AG10803 (cell line): Measurements from ENCODE around the gene BCL6.

Experiments
- DNase-seq: peaks from one replicate; pipeline ENCODE4 v3.0.0; 2010; ENCODE audit warnings: low read depth
- H3K4me3 ChIP-seq: 2 replicates; pipeline ENCODE4 v1.5.1; 2011; ENCODE audit warnings: mild to moderate bottlenecking, low read length, control low read depth
- TF ChIP-seq, protein P1 (sequence below): conservative IDR thresholded peaks from 2 replicates; pipeline ENCODE4 v1.5.1; 2011; ENCODE audit warnings: mild to moderate bottlenecking, low read length, control low read depth, inconsistent platforms

The BCL6 gene

DNA sequence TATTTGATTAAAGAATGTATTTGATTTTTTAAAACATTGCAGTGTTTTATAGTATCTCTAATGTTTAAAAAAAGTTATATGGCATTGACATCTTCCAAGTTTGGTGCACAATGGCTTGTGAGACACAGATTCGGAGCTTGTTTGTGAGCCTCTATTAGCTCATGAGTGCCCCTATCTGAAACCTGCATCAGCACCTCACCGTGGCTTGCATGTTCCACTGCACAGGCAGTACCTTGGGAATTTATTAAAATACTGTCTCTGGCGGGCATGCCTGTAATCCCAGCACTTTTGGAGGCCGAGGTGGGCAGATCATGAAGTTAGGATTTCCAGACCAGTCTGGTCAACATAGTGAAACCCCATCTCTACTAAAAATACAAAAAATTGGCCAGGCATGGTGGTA, 36.1 kb downstream of the BCL6 start:
- H3K4me3 ChIP-seq, result no peak overlapping the region
- TF ChIP-seq, protein P1, sequence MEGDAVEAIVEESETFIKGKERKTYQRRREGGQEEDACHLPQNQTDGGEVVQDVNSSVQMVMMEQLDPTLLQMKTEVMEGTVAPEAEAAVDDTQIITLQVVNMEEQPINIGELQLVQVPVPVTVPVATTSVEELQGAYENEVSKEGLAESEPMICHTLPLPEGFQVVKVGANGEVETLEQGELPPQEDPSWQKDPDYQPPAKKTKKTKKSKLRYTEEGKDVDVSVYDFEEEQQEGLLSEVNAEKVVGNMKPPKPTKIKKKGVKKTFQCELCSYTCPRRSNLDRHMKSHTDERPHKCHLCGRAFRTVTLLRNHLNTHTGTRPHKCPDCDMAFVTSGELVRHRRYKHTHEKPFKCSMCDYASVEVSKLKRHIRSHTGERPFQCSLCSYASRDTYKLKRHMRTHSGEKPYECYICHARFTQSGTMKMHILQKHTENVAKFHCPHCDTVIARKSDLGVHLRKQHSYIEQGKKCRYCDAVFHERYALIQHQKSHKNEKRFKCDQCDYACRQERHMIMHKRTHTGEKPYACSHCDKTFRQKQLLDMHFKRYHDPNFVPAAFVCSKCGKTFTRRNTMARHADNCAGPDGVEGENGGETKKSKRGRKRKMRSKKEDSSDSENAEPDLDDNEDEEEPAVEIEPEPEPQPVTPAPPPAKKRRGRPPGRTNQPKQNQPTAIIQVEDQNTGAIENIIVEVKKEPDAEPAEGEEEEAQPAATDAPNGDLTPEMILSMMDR, result no peak
- no peak for DNase-seq

DNA sequence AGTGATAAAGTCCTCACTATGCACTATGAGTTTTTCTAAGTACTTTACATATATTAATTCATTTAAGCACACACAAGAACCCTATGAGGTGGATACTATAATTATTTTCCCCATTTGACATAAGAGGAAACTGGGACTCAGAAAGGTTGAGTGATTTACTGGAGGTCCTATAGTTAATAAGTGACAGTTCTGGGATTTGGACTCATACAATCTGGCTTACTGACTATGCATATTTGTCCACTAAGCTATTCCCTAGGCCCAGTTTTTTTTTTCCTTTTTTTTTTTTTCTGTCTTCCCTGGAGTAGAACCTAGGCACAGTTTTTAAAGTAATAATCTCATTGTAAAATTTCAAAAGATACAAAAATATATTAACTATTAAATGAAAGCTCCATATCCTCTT, 36.6 kb downstream of the BCL6 start:
- DNase-seq, result no peak
- H3K4me3 ChIP-seq, result no peak overlapping the region
- TF ChIP-seq, protein P1, result no peak

GRCh38 chr3:187706971-187707370, 38.3 kb downstream of the BCL6 start:
- TF ChIP-seq, protein P1, result no peak
- no peak for DNase-seq
- H3K4me3 ChIP-seq, result no peak overlapping the region

DNA sequence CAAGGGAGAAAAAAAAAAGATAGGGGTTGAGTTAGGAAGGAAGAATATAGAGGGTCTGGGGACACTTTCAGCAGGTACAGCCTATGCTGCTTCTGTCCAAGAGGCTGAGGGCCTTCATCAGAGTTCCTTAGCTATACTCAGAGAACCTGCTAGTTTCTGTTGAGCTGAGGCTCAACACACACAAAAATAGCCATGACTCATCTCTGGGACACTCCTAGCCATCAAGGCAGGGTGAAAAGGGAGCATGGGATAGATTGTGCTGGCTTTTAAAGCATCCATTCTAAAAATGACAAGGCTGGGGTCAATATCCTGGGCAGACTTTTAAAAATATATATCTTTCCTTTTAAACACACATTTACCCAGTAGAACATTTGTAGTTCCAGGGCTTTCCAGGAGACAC, 40.1 kb downstream of the BCL6 start:
- DNase-seq, result no peak
- H3K4me3 ChIP-seq, result no peak overlapping the region

DNA sequence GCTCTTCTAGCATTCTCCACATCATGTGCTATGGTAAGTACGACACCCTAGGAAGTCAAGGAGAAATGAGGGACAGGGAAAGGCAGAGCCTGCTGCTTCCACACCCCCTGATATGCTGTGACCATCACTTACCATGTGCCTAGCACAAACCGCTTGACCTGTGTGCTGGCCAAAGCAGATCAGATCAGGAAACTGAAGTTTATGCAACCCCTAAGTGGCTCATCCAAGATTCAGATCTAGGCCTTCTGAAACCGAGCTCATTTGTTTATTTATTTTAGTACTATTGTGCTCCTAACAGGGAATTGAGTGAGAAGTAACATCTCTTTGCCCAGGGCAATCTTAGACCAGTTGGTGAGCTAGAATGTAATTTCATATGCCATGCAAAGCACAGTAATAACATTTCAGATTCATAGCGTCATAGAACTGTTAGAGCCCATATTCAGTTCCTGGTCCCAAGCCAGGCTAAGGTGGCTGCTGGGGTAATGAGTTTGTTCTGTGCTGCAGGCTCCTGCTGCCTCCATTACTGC, 42.7 kb downstream of the BCL6 start, which contains the start of gene RTP2:
Gene RTP2 (minus strand): TSS at position 51 of the 527 bp plus-strand sequence. CDS start 429 bp downstream, outside the sequence.
- DNase-seq, result no peak
- no peak within 1 kb of the TSS for H3K4me3 ChIP-seq
- TF ChIP-seq, protein P1, result no peak

More for the DNA sequence above, 40.1 kb downstream of the BCL6 start:
- TF ChIP-seq, protein P1, result no peak

- H3K4me3 ChIP-seq, result no peak overlapping the region
- no peak for DNase-seq
- TF ChIP-seq, protein P1, result no peak
Observed at GRCh38 chr3:187700249-187700648, 45.0 kb downstream of the BCL6 start.

DNA sequence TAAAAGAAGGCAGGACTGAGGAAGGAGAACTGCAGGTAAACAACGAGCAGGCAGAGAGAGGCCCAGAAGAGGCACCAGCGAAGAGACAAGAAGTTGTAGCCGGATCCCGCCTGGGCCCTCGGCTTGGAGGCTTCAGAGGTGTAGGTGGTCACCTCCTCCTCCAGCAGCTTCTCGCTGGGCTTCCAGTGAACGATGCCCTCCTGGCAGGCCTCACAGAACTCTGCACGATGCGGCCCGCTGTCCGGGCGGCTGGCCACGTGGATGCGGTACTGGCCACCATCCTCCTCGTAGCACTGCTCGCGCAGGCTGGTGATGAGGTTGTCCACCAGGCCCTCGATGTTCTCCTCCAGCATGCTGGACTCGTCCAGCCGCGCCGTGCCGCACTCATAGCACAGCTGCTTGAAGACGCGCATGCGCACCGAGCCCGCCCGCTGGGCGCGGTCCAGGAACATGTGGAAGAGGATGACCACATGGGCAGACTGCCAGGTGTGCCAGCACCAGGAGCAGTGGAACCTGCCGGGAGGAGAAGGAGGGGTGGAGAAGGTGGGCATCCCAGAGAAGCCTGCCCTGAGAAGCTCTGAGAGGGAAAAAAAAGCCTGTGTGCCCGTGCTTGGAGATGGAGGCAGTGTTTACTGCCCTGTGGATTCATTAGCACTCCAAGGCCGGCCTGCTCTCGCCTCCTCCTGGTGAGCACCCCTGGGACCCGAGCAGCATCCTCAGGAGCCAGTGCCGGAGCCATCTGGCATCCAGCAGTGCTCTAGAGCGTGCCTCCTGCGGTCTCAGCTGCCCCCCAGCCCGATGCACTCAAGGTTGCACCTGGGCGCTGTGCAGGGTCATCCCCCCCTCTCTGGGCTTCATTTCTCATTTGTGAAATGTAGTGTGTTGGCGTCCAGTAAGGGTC, 46.5 kb downstream of the BCL6 start:
- DNase-seq, result no peak
- H3K4me3 ChIP-seq, result no peak overlapping the region
- TF ChIP-seq, protein P1, result no peak
